ENCODE results near the gene USB1.

Gene USB1

GRCh38 chr16:58013201-58013956 is 12.2 kb downstream of the USB1 start:
- no peak overlapping the region for H3K27ac ChIP-seq
- DNase-seq (ENCODE audit: low read depth, low spot score): no peak

GRCh38 chr16:58016840-58017446 is 15.7 kb downstream of the USB1 start:
- no peak overlapping the region for H3K27ac ChIP-seq
- no peak for DNase-seq (ENCODE audit: low read depth, low spot score)

- no peak for DNase-seq (ENCODE audit: low read depth, low spot score)
- H3K27ac ChIP-seq: no peak overlapping the region
Observed at GRCh38 chr16:58018803-58019202, 17.6 kb downstream of the USB1 start.

- no peak overlapping the region for H3K27ac ChIP-seq
- no peak for DNase-seq (ENCODE audit: low read depth, low spot score)
Observed at GRCh38 chr16:58019866-58020538, 18.8 kb downstream of the USB1 start.

GRCh38 chr16:58020628-58021521 is 19.7 kb downstream of the USB1 start:
- peak overlapping the region; percentile 73 for H3K27ac ChIP-seq
- no peak for DNase-seq (ENCODE audit: low read depth, low spot score)

- H3K27ac ChIP-seq: peak overlapping the region; percentile 73
Observed at GRCh38 chr16:58021661-58022551, 20.7 kb downstream of the USB1 start.

GRCh38 chr16:58022601-58023371 is 21.6 kb downstream of the USB1 start:
- H3K27ac ChIP-seq: peak overlapping the region; percentile 73
- peak; percentile 26 for DNase-seq (ENCODE audit: low read depth, low spot score)

More at GRCh38 chr16:58021661-58022551, 20.7 kb downstream of the USB1 start:
- DNase-seq (ENCODE audit: low read depth, low spot score): peak; percentile 49

- H3K27ac ChIP-seq: peak overlapping the region; percentile 40
Observed at GRCh38 chr16:58024486-58025350, 23.5 kb downstream of the USB1 start.

GRCh38 chr16:58025351-58026138 is 24.3 kb downstream of the USB1 start, which contains the start of gene MMP15:
TSS of gene MMP15 (plus strand) at chr16:58025754. CDS start at chr16:58026351, 597 bp downstream.
- peak within 1 kb of the TSS; percentile 40 for H3K27ac ChIP-seq
- peak; percentile 18 for DNase-seq (ENCODE audit: low read depth, low spot score)

More at GRCh38 chr16:58024486-58025350, 23.5 kb downstream of the USB1 start:
- no peak for DNase-seq (ENCODE audit: low read depth, low spot score)

GRCh38 chr16:58026139-58026704 is 25.0 kb downstream of the USB1 start:
- H3K27ac ChIP-seq: peak overlapping the region; percentile 40
- no peak for DNase-seq (ENCODE audit: low read depth, low spot score)

- no peak for DNase-seq (ENCODE audit: low read depth, low spot score)
- no peak overlapping the region for H3K27ac ChIP-seq
Observed at GRCh38 chr16:58026705-58027160, 25.5 kb downstream of the USB1 start.

GRCh38 chr16:58027161-58027915 is 26.1 kb downstream of the USB1 start:
- no peak for DNase-seq (ENCODE audit: low read depth, low spot score)
- H3K27ac ChIP-seq: no peak overlapping the region

- DNase-seq (ENCODE audit: low read depth, low spot score): no peak
- H3K27ac ChIP-seq: no peak overlapping the region
Observed at GRCh38 chr16:58027916-58028455, 26.8 kb downstream of the USB1 start.

GRCh38 chr16:58028541-58029070 is 27.4 kb downstream of the USB1 start:
- DNase-seq (ENCODE audit: low read depth, low spot score): no peak
- H3K27ac ChIP-seq: no peak overlapping the region

GRCh38 chr16:58029410-58029809 is 28.2 kb downstream of the USB1 start:
- DNase-seq (ENCODE audit: low read depth, low spot score): no peak
- no peak overlapping the region for H3K27ac ChIP-seq

All from epithelial cell of prostate (primary cell).